Neural progenitor cell (in vitro differentiated cells): ENCODE data around the gene UTP3. TPM values are rescaled to one million over a fixed set of nuclear protein-coding genes. Genes with fewer than 3 reads are reported as not detected.

ENCODE experiments used
- DNase-seq: peaks from one replicate; pipeline ENCODE4 v3.0.0-alpha.2; 2016; ENCODE audit warnings: low spot score
- H2AFZ ChIP-seq: fragments of 200-600 bp; sonication (generic); replicated peaks from 2 replicates; pipeline ENCODE4 v1.6.1; 2016; ENCODE audit warnings: antibody characterized with exemption
- H3F3A ChIP-seq: fragments of 200-600 bp; sonication (generic); 2 replicates; pipeline ENCODE4 v1.6.1; 2016; ENCODE audit warnings: antibody characterized with exemption, low read depth
- H3K27ac ChIP-seq: fragments of 200-600 bp; sonication (generic); 2 replicates; pipeline ENCODE4 v1.5.1; 2016; ENCODE audit warnings: mild to moderate bottlenecking
- H3K27me3 ChIP-seq: fragments of 200-600 bp; sonication (generic); 2 replicates; pipeline ENCODE4 v1.6.1; 2016; ENCODE audit warnings: mild to moderate bottlenecking, moderate library complexity
- H3K36me3 ChIP-seq: fragments of 200-600 bp; sonication (generic); 2 replicates; pipeline ENCODE4 v1.5.1; 2016
- H3K4me1 ChIP-seq: fragments of 200-600 bp; sonication (generic); 2 replicates; pipeline ENCODE4 v1.6.1; 2016; ENCODE audit warnings: mixed run types
- H3K4me2 ChIP-seq: fragments of 200-600 bp; sonication (generic); 2 replicates; pipeline ENCODE4 v1.6.1; 2016
- H3K4me3 ChIP-seq: fragments of 200-600 bp; sonication (generic); 2 replicates; pipeline ENCODE4 v1.5.1; 2016
- H3K79me2 ChIP-seq: fragments of 200-600 bp; sonication (generic); 2 replicates; pipeline ENCODE4 v1.6.1; 2016; ENCODE audit warnings: low read depth
- H3K9ac ChIP-seq: fragments of 200-600 bp; sonication (generic); 2 replicates; pipeline ENCODE4 v1.6.1; 2016
- H3K9me3 ChIP-seq: fragments of 200-600 bp; sonication (generic); 2 replicates; pipeline ENCODE4 v1.5.1; 2016; ENCODE audit warnings: low read depth
- H4K20me1 ChIP-seq: fragments of 200-600 bp; sonication (generic); 2 replicates; pipeline ENCODE4 v1.6.1; 2016; ENCODE audit warnings: low read depth
- H3K27ac Mint-ChIP-seq: 3 replicates; pipeline ENCODE4 v1.8.0; 2021; ENCODE audit warnings: mixed read lengths
- H3K27me3 Mint-ChIP-seq: 2 replicates; pipeline ENCODE4 v1.8.0; 2022; ENCODE audit warnings: low read depth, mild to moderate bottlenecking, inconsistent platforms, moderate library complexity, mixed read lengths; ENCODE audit not compliant: insufficient read depth
- H3K36me3 Mint-ChIP-seq: 3 replicates; pipeline ENCODE4 v1.8.0; 2021; ENCODE audit warnings: mixed read lengths
- H3K4me1 Mint-ChIP-seq: 3 replicates; pipeline ENCODE4 v1.8.0; 2021; ENCODE audit warnings: mixed read lengths
- H3K4me3 Mint-ChIP-seq: 3 replicates; pipeline ENCODE4 v1.8.0; 2021; ENCODE audit warnings: mild to moderate bottlenecking, moderate library complexity, mixed read lengths
- H3K9me3 Mint-ChIP-seq: 3 replicates; pipeline ENCODE4 v1.8.0; 2020; ENCODE audit warnings: mixed read lengths
- CTCF ChIP-seq: fragments of 200-600 bp; sonication (generic); IDR thresholded peaks from 2 replicates; pipeline ENCODE4 v1.5.1; 2017; ENCODE audit warnings: antibody characterized with exemption, mild to moderate bottlenecking
- EZH2 ChIP-seq: fragments of 200-600 bp; sonication (generic); IDR thresholded peaks from 2 replicates; pipeline ENCODE4 v1.6.1; 2017; ENCODE audit warnings: antibody characterized with exemption, mild to moderate bottlenecking, moderate library complexity
- EZH2phosphoT487 ChIP-seq: fragments of 200-600 bp; sonication (generic); IDR thresholded peaks from 2 replicates; pipeline ENCODE4 v1.6.1; 2017; ENCODE audit warnings: antibody characterized with exemption
- total RNA-seq: library from RNA; depleted of rRNA; stranded (reverse); fragments of >200 nt; gene quantifications from 2 replicates; pipeline ENCODE4 v1.2.3, GENCODE V29; 2015; ENCODE audit warnings: low replicate concordance

The UTP3 gene
- total RNA-seq, 1 donor from 2014 or later: 19.8 TPM

GRCh38 chr4:70704215-70704930 is 16.0 kb downstream of the UTP3 start:
- no peaks in the 10 kb centered on the region for H3K36me3 Mint-ChIP-seq
- Histone ChIP-seq H3K27ac (peak overlapping the region; percentile 91), H3F3A (peaks cover 35% of the 10 kb centered on the region), H3K9ac (peak overlapping the region; percentile 68), H2AFZ (peak overlapping the region; percentile 93), H3K36me3 (no peaks in the 10 kb centered on the region), H3K27me3 (no peaks in the 10 kb centered on the region), H4K20me1 (peaks cover 14% of the 10 kb centered on the region), H3K4me1 (peaks cover 21% of the 10 kb centered on the region), H3K4me2 (peak overlapping the region; percentile 88), H3K4me3 (peak overlapping the region; percentile 82), H3K79me2 (peaks cover 36% of the 10 kb centered on the region), H3K9me3 (no peaks in the 10 kb centered on the region)
- peak; percentile 95 for DNase-seq
- peaks cover 36% of the 10 kb centered on the region for H3K4me1 Mint-ChIP-seq
- H3K4me3 Mint-ChIP-seq: peak overlapping the region; percentile 93
- TF ChIP-seq EZH2phosphoT487: no peak
- TF ChIP-seq EZH2: peak; percentile 11
- peak; percentile 57 for TF ChIP-seq CTCF
- H3K27me3 Mint-ChIP-seq: no peaks in the 10 kb centered on the region
- H3K9me3 Mint-ChIP-seq: no peaks in the 10 kb centered on the region
- H3K27ac Mint-ChIP-seq: peak overlapping the region; percentile 98

- Mint-ChIP-seq H3K27me3 (no peaks in the 10 kb centered on the region), H3K4me1 (peaks cover 41% of the 10 kb centered on the region), H3K4me3 (peak overlapping the region; percentile 68), H3K9me3 (no peaks in the 10 kb centered on the region), H3K36me3 (no peaks in the 10 kb centered on the region), H3K27ac (no peak overlapping the region)
- H3K9ac ChIP-seq: peak overlapping the region; percentile 68
- H3K79me2 ChIP-seq: peaks cover 39% of the 10 kb centered on the region
- H2AFZ ChIP-seq: peak overlapping the region; percentile 93
- peak overlapping the region; percentile 91 for H3K27ac ChIP-seq
- peaks cover 26% of the 10 kb centered on the region for H3K4me1 ChIP-seq
- H3K4me2 ChIP-seq: peak overlapping the region; percentile 88
- no peaks in the 10 kb centered on the region for H3K27me3 ChIP-seq
- H3F3A ChIP-seq: peaks cover 40% of the 10 kb centered on the region
- peak overlapping the region; percentile 82 for H3K4me3 ChIP-seq
- peaks cover 19% of the 10 kb centered on the region for H4K20me1 ChIP-seq
- TF ChIP-seq EZH2phosphoT487: no peak
- TF ChIP-seq CTCF: no peak
- TF ChIP-seq EZH2: no peak
- DNase-seq: no peak
- H3K9me3 ChIP-seq: no peaks in the 10 kb centered on the region
- no peaks in the 10 kb centered on the region for H3K36me3 ChIP-seq
Measured at GRCh38 chr4:70704931-70705182, 16.5 kb downstream of the UTP3 start.

GRCh38 chr4:70705183-70706043 is 17.1 kb downstream of the UTP3 start:
- H4K20me1 ChIP-seq: peaks cover 24% of the 10 kb centered on the region
- DNase-seq: peak; percentile 89
- no peaks in the 10 kb centered on the region for H3K36me3 ChIP-seq
- peaks cover 44% of the 10 kb centered on the region for H3K79me2 ChIP-seq
- H3K4me3 Mint-ChIP-seq: peak overlapping the region; percentile 93
- H3K4me1 ChIP-seq: peaks cover 30% of the 10 kb centered on the region
- peak overlapping the region; percentile 93 for H2AFZ ChIP-seq
- H3K27me3 ChIP-seq: no peaks in the 10 kb centered on the region
- H3K27ac Mint-ChIP-seq: peak overlapping the region; percentile 78
- H3K4me1 Mint-ChIP-seq: peaks cover 45% of the 10 kb centered on the region
- H3K9me3 Mint-ChIP-seq: no peaks in the 10 kb centered on the region
- TF ChIP-seq CTCF: no peak
- TF ChIP-seq EZH2: peak; percentile 26
- no peak for TF ChIP-seq EZH2phosphoT487
- peak overlapping the region; percentile 91 for H3K27ac ChIP-seq
- H3K9ac ChIP-seq: peak overlapping the region; percentile 68
- no peaks in the 10 kb centered on the region for H3K9me3 ChIP-seq
- peak overlapping the region; percentile 82 for H3K4me3 ChIP-seq
- H3F3A ChIP-seq: peaks cover 46% of the 10 kb centered on the region
- H3K27me3 Mint-ChIP-seq: no peaks in the 10 kb centered on the region
- H3K4me2 ChIP-seq: peak overlapping the region; percentile 88
- H3K36me3 Mint-ChIP-seq: no peaks in the 10 kb centered on the region
